WTC11 (cell line): ENCODE results near the gene SLC41A1. TPM values are rescaled to one million over a fixed set of nuclear protein-coding genes. Genes with fewer than 3 reads are reported as not detected.

ENCODE experiments used
- ATAC-seq: fragments of 200-7000 bp; cut with Tn5 transposase; 2 replicates; pipeline ENCODE4 v1.10.0; 2021; ENCODE audit warnings: mild to moderate bottlenecking, moderate library complexity
- CTCF ChIA-PET: fragments of 300-600 bp; sonication (Branson Sonifier 250); formaldehyde crosslinking; loops from one replicate; lab custom pipeline; 2021; ENCODE audit warnings: antibody characterized with exemption; lab: Charles Lee
- POLR2A ChIA-PET: fragments of 350-600 bp; sonication (Branson Sonifier 250); formaldehyde crosslinking; loops from one replicate; lab custom pipeline; 2021; ENCODE audit warnings: antibody characterized with exemption; lab: Charles Lee
- DNase-seq: peaks from one replicate; pipeline ENCODE4 v3.0.0; 2021; ENCODE audit warnings: low spot score
- H3K27ac Mint-ChIP-seq: 2 replicates; pipeline ENCODE4 v1.8.0; 2021; ENCODE audit warnings: mixed read lengths
- H3K27me3 Mint-ChIP-seq: 2 replicates; pipeline ENCODE4 v1.8.0; 2021; ENCODE audit warnings: low read depth, mild to moderate bottlenecking, moderate library complexity, mixed read lengths
- H3K36me3 Mint-ChIP-seq: 2 replicates; pipeline ENCODE4 v1.8.0; 2021; ENCODE audit warnings: mixed read lengths
- H3K4me1 Mint-ChIP-seq: 2 replicates; pipeline ENCODE4 v1.8.0; 2022; ENCODE audit warnings: mixed read lengths
- H3K4me3 Mint-ChIP-seq: 2 replicates; pipeline ENCODE4 v1.8.0; 2021; ENCODE audit warnings: mild to moderate bottlenecking, moderate library complexity, mixed read lengths
- H3K9me3 Mint-ChIP-seq: 2 replicates; pipeline ENCODE4 v1.8.0; 2021; ENCODE audit warnings: mixed read lengths
- AR ChIP-seq: fragments of 250-450 bp; sonication (Bioruptor Pico); IDR thresholded peaks from 2 replicates; pipeline ENCODE4 v1.9.0; 2021; ENCODE audit warnings: mild to moderate bottlenecking
- TP53 ChIP-seq: sonication (generic); formaldehyde crosslinking; IDR thresholded peaks from 2 replicates; pipeline ENCODE4 v1.8.1; 2023; ENCODE audit warnings: mild to moderate bottlenecking, missing genetic modification reagents
- USF1 ChIP-seq: sonication (generic); formaldehyde crosslinking; IDR thresholded peaks from 2 replicates; pipeline ENCODE4 v1.8.0; 2022; ENCODE audit warnings: mild to moderate bottlenecking, missing genetic modification reagents
- ZBTB21 ChIP-seq: sonication (generic); formaldehyde crosslinking; IDR thresholded peaks from 2 replicates; pipeline ENCODE4 v1.8.1; 2023; ENCODE audit warnings: mild to moderate bottlenecking, missing genetic modification reagents, borderline replicate concordance
- ZNF121 ChIP-seq: sonication (generic); formaldehyde crosslinking; IDR thresholded peaks from 2 replicates; pipeline ENCODE4 v1.8.0; 2023; ENCODE audit warnings: missing genetic modification reagents
- ZNF512 ChIP-seq: sonication (generic); formaldehyde crosslinking; IDR thresholded peaks from 2 replicates; pipeline ENCODE4 v1.8.1; 2022; ENCODE audit warnings: missing genetic modification reagents, borderline replicate concordance
- total RNA-seq: library from RNA; stranded (reverse); gene quantifications from 3 replicates; pipeline ENCODE4 v1.2.3, GENCODE V29; 2021

The SLC41A1 gene
- total RNA-seq, 1 experiment from 2014 or later, result 32.8 TPM

DNA sequence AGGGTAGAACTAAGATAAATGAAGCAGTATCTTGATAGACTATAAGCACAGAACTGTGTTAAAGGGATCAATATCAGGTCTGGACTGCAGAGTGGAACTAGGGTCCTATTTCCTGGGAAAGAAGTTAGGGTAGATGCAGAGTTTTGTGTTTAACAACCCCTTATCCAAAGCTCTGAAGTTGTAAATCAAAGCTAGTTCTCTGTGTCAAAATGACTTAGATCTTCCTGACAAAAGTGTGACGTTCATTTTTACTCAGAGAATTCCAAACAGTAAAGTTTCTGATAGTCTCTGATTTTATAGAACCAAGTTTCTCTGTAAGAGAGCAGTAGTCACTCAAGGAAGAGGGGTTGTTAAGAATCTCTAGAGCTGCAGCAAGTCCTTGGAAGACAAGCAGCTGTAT, 71.3 kb downstream of the SLC41A1 start (continued):
- TF ChIP-seq USF1 (no peak), AR (CRISPR knock-in tag) (no peak)

DNA sequence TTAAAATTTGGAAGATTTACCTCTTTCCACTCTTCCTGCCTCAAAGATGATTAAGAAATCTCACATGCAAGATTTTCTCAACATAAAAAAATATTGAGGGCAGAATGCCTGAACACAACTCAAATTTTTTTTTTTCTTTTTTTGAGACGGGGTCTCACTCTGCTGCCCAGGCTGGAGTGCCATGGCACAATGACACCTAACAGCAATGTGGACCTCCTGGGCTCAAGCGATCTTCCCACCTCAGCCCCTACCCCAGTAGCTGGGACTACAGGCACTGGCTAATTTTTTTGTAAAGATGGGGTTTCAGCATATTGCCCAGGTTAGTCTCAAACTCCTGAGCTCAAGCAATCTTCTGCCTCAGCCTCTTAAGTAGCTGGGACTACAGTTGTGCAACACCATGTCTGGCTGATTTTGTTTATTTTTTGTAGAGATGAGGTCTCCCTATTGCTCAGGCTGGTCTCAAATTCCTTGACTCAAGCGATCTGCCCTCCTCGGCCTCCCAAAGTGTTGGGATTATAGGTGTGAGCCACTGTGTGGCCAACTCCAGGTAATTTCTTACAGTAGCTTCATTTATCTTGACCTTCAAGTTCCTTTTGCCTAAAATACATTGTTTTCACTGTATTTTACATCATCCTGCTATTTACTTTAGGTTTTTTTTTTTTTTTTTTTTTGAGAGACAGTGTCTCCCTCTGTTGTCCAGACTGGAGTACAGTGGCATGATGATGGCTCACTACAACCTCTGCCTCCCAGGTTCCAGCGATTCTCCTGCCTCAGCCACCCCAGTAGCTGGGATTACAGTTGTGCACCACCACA, 73.4 kb downstream of the SLC41A1 start:
- POLR2A ChIA-PET, result interaction anchor here (0.6 to 1.2 kb wide), 2 partner anchors 10 to 32 kb away, joined by 4 to 6 read pairs; no protein-coding TSS in a partner anchor
- Mint-ChIP-seq H3K4me1 (peaks cover 42% of the 10 kb centered on the region), H3K27me3 (no peaks in the 10 kb centered on the region), H3K9me3 (no peaks in the 10 kb centered on the region), H3K36me3 (peaks cover 14% of the 10 kb centered on the region), H3K4me3 (no peak overlapping the region), H3K27ac (peak overlapping the region; percentile 78)
- CTCF ChIA-PET, result interaction anchor here (0.6 to 1.8 kb wide), 5 partner anchors 28 to 237 kb away, joined by 3 to 7 read pairs (median 4); no protein-coding TSS in a partner anchor
- ATAC-seq, result no peak; the same call in 1 of the 2 replicates
- no peak for TF ChIP-seq ZNF512 (CRISPR knock-in tag)
- TF ChIP-seq ZBTB21 (CRISPR knock-in tag), result no peak
- peak; percentile 63; the same call in 1 of the 2 replicates for TF ChIP-seq ZNF121 (CRISPR knock-in tag)
- no peak for TF ChIP-seq TP53 (CRISPR knock-in tag)
- DNase-seq, result no peak

Other genes with a start within 250 kb of the SLC41A1 start
- 34.4 to 39.0 TPM (median 37.5 TPM) in 3 replicates for gene ELK4, start 181.2 kb downstream of the SLC41A1 start, total RNA-seq
- gene SLC45A3, start 132.7 kb downstream of the SLC41A1 start, total RNA-seq, result 14.8 to 15.2 TPM (median 15.0 TPM) in 3 replicates
- 401 to 414 TPM (median 403 TPM) in 3 replicates for gene NUCKS1, start 63.0 kb downstream of the SLC41A1 start, total RNA-seq
- 10.7 to 11.2 TPM (median 11.0 TPM) in 3 replicates for gene RAB29, start 37.7 kb downstream of the SLC41A1 start, total RNA-seq
- 0.23 to 0.37 TPM (median 0.32 TPM) in 3 replicates for gene PM20D1, start 36.9 kb upstream of the SLC41A1 start, total RNA-seq
- 0.05 to 0.15 TPM in 2 of 3 replicates, not detected in the other for gene SLC26A9, start 130.3 kb upstream of the SLC41A1 start, total RNA-seq
- not detected in 3 replicates for gene RAB7B, start 190.2 kb upstream of the SLC41A1 start, total RNA-seq
- 0.09 to 0.17 TPM in 2 of 3 replicates, not detected in the other for gene CTSE, start 210.7 kb upstream of the SLC41A1 start, total RNA-seq
- not detected in 3 replicates for gene RHEX, start 240.0 kb upstream of the SLC41A1 start, total RNA-seq